22Rv1 (cell line): ENCODE data around the gene SERP1.

Experiments
- ZFX ChIP-seq: fragments of 450-650 bp; IDR thresholded peaks from 2 replicates; pipeline ENCODE4 v1.6.1; 2017; ENCODE audit warnings: antibody characterized with exemption, borderline replicate concordance
- TF ChIP-seq, protein P1 (sequence below): fragments of 450-650 bp; IDR thresholded peaks from 2 replicates; pipeline ENCODE4 v1.5.1; 2017; ENCODE audit warnings: mild to moderate bottlenecking

DNA sequence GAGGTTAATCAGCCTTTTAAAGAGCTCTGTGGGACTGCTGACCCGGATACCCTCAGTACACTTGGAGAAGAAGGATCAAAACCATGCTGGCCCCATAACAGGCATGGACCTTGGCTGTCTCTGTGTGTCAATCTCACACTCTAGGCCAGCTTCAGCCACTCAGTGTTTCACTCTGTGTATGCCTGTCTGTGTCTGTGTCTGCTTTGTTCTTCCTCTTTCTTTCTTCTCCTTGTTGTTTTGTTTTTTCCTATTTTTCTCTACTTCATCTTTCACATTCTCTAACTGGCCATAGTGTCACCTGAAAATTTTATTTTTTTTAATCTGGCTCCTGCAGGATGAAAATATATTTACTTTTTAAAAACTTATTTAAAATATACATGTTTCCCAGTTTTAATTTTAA lies 51.1 kb downstream of the SERP1 start:
- TF ChIP-seq, protein P1, sequence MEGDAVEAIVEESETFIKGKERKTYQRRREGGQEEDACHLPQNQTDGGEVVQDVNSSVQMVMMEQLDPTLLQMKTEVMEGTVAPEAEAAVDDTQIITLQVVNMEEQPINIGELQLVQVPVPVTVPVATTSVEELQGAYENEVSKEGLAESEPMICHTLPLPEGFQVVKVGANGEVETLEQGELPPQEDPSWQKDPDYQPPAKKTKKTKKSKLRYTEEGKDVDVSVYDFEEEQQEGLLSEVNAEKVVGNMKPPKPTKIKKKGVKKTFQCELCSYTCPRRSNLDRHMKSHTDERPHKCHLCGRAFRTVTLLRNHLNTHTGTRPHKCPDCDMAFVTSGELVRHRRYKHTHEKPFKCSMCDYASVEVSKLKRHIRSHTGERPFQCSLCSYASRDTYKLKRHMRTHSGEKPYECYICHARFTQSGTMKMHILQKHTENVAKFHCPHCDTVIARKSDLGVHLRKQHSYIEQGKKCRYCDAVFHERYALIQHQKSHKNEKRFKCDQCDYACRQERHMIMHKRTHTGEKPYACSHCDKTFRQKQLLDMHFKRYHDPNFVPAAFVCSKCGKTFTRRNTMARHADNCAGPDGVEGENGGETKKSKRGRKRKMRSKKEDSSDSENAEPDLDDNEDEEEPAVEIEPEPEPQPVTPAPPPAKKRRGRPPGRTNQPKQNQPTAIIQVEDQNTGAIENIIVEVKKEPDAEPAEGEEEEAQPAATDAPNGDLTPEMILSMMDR = no peak
- TF ChIP-seq ZFX = no peak
